CD14-positive monocyte (primary cell): ENCODE results near the gene MYO1E. TPM values are rescaled to one million over a fixed set of nuclear protein-coding genes. Genes with fewer than 3 reads are reported as not detected.

ENCODE experiments used
- DNase-seq, 3 donors: peaks; one replicate each; pipeline ENCODE4 v3.0.0-alpha.2; 2011 to 2022
- H2AFZ ChIP-seq: 2 replicates; pipeline ENCODE4 v1.6.0; 2012; ENCODE audit warnings: mild to moderate bottlenecking, low read depth, low read length, inconsistent platforms; ENCODE audit not compliant: insufficient read depth, poor library complexity, severe bottlenecking
- H3K27ac ChIP-seq, 2 donors: 1 replicate in 1 of 2; 2 replicates in 1 of 2; pipeline ENCODE4 v1.5.1; 2012 to 2013; ENCODE audit warnings: low read length in 2 of 2, control low read depth in 1 of 2, inconsistent platforms in 1 of 2, low read depth in 1 of 2, mild to moderate bottlenecking in 1 of 2
- H3K27me3 ChIP-seq, 2 donors: one replicate each; pipeline versions ENCODE4 v1.6.0 to v1.6.1; 2011 to 2013; ENCODE audit warnings: low read length in 2 of 2; ENCODE audit not compliant: control insufficient read depth in 2 of 2, insufficient read depth in 2 of 2
- H3K36me3 ChIP-seq, 2 donors: replicated peaks in 1 of 2; 1 replicate in 1 of 2; 2 replicates in 1 of 2; pipeline versions ENCODE4 v1.5.1 to v1.6.1; 2012 to 2013; ENCODE audit warnings: low read length in 2 of 2, control low read depth in 1 of 2, inconsistent platforms in 1 of 2, mild to moderate bottlenecking in 1 of 2; ENCODE audit not compliant: insufficient read depth in 2 of 2, control insufficient read depth in 1 of 2
- H3K4me1 ChIP-seq, 2 donors: 1 replicate in 1 of 2; 2 replicates in 1 of 2; pipeline versions ENCODE4 v1.5.1 to v1.6.1; 2012 to 2013; ENCODE audit warnings: low read length in 2 of 2, control low read depth in 1 of 2, inconsistent platforms in 1 of 2, mild to moderate bottlenecking in 1 of 2, moderate library complexity in 1 of 2; ENCODE audit not compliant: insufficient read depth in 2 of 2, control insufficient read depth in 1 of 2
- H3K4me2 ChIP-seq: replicated peaks from 2 replicates; pipeline ENCODE3; 2012; ENCODE audit warnings: low read length, moderate library complexity, mild to moderate bottlenecking; ENCODE audit not compliant: poor library complexity, severe bottlenecking; ENCODE audit errors: extremely low read depth
- H3K4me3 ChIP-seq, 3 experiments: fragments of 200-600 bp in 1 of 3; sonication (generic) in 1 of 3; replicated peaks in 1 of 3; 1 replicate in 2 of 3; 2 replicates in 1 of 3; pipeline ENCODE4 v1.5.1; 2011 to 2013; ENCODE audit warnings: low read length in 3 of 3, mild to moderate bottlenecking in 3 of 3, control low read depth in 2 of 3, low read depth in 2 of 3, inconsistent platforms in 1 of 3, moderate library complexity in 1 of 3
- H3K79me2 ChIP-seq: 2 replicates; pipeline ENCODE4 v1.6.0; 2012; ENCODE audit warnings: mild to moderate bottlenecking, control low read depth, inconsistent platforms, low read length, moderate library complexity; ENCODE audit not compliant: insufficient read depth
- H3K9ac ChIP-seq: 2 replicates; pipeline ENCODE4 v1.6.0; 2017; ENCODE audit warnings: low read length, mild to moderate bottlenecking; ENCODE audit not compliant: insufficient read depth, poor library complexity, severe bottlenecking
- H3K9me3 ChIP-seq, 2 donors: replicated peaks in 1 of 2; 1 replicate in 1 of 2; 2 replicates in 1 of 2; pipeline versions ENCODE4 v1.5.1 to v1.6.1; 2012 to 2013; ENCODE audit warnings: low read length in 2 of 2, control low read depth in 1 of 2; ENCODE audit not compliant: control insufficient read depth in 1 of 2, insufficient read depth in 1 of 2
- H4K20me1 ChIP-seq: 2 replicates; pipeline ENCODE4 v1.6.0; 2012; ENCODE audit warnings: mild to moderate bottlenecking, low read length, control low read depth, moderate library complexity; ENCODE audit not compliant: insufficient read depth
- H3K27ac Mint-ChIP-seq, 7 donors: one replicate each; pipeline ENCODE4 v1.8.0; 2020; ENCODE audit warnings: mild to moderate bottlenecking in 7 of 7, mixed read lengths in 7 of 7, moderate library complexity in 6 of 7, inconsistent platforms in 2 of 7
- H3K27me3 Mint-ChIP-seq, 3 donors: one replicate each; pipeline ENCODE4 v1.8.0; 2021 to 2022; ENCODE audit warnings: low read depth in 3 of 3, mild to moderate bottlenecking in 3 of 3, mixed read lengths in 3 of 3, moderate library complexity in 3 of 3, inconsistent platforms in 1 of 3
- H3K36me3 Mint-ChIP-seq, 2 donors: one replicate each; pipeline ENCODE4 v1.8.0; 2020; ENCODE audit warnings: mixed read lengths in 2 of 2, inconsistent platforms in 1 of 2, mild to moderate bottlenecking in 1 of 2
- H3K4me1 Mint-ChIP-seq: one replicate; pipeline ENCODE4 v1.8.0; 2020; ENCODE audit warnings: mild to moderate bottlenecking, mixed read lengths
- H3K4me3 Mint-ChIP-seq, 2 donors: one replicate each; pipeline ENCODE4 v1.8.0; 2020; ENCODE audit warnings: mild to moderate bottlenecking in 2 of 2, mixed read lengths in 2 of 2, moderate library complexity in 1 of 2
- H3K9me3 Mint-ChIP-seq, 7 donors: one replicate each; pipeline ENCODE4 v1.8.0; 2020 to 2022; ENCODE audit warnings: mixed read lengths in 7 of 7, mild to moderate bottlenecking in 6 of 7, moderate library complexity in 6 of 7, inconsistent platforms in 2 of 7
- WGBS: methylation state at CpG from one replicate; pipeline ENCODE4 v1.1.5; 2013; ENCODE audit warnings: missing lambda C conversion rate; ENCODE audit not compliant: insufficient coverage; 5-methylcytosine and 5-hydroxymethylcytosine counted together
- intact Hi-C, 2 donors: fragments of 100-400 bp; cut with micrococcal nuclease; formaldehyde crosslinking; loops; one replicate each; pipeline versions ENCODE4 v1.15.0 to v1.15.1; 2023
- polyA plus RNA-seq, 3 donors: library from polyadenylated mRNA; depleted of rRNA in 1 of 3; unstranded in 2 of 3; stranded (reverse) in 1 of 3; fragments of 300-500 nt in 2 of 3; fragments of >200 nt in 1 of 3; fragmentation: Illumina TruSeq in 2 of 3; gene quantifications; 1 replicate in 2 of 3; 2 replicates in 1 of 3; pipeline ENCODE4 v1.2.3, GENCODE V29; 2012 to 2021
- TF ChIP-seq, protein P1 (sequence below): fragments of 200-600 bp; IDR thresholded peaks from one replicate; pipeline ENCODE4 v1.8.0; 2022; ENCODE audit warnings: antibody characterized with exemption, mild to moderate bottlenecking

Gene MYO1E
- polyA plus RNA-seq, 3 donors, result 5.5 to 16.2 (median 6.2) TPM

DNA sequence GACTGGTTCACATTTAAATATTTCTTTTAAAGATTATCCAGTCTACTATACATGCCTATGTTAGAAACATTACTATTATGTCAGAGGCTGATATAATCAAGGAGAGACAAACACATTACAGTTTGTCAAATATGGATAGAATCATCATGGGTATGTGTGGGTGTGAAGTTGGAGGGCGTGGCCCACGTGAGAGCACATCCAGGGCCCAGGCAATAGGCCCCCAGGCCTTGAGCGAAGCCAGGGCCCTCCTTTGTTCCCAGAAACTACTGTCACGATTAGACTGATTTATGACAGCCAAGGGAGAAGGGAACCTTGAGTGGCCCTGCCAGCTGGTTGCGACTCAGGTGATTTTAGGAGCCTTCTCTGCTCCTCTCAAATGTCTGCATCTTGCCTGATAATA is 193.0 kb downstream of the MYO1E start:
- WGBS, result 100% methylated on average over 3 of the region's 5 CpGs

DNA sequence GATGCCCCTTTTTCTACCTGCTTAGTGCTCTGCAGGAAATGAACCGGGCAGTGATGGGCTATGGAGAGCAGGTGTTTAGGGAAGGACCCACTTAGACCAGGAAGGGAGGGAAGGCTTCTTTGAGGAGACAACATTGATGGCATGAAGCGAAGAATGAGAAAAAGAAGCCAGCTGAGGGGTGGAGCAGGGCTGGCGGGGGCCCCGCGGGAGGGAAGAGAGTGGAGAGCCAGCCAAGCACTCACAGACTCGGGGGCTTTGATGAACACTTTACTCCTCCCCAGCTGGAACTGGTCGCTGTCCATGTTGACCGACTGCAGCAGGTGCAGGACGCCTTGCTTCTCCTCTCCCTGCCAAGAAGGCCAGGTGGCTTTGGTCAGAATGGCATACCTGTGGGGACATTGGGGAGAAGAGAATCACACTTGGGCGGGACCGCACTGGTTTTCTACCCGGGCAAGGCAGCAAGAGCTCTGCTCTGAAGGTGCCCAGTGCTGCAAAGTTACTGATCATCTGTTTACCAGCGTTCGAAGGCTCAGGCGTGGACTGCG is 194.4 kb downstream of the MYO1E start:
- TF ChIP-seq, protein P1, sequence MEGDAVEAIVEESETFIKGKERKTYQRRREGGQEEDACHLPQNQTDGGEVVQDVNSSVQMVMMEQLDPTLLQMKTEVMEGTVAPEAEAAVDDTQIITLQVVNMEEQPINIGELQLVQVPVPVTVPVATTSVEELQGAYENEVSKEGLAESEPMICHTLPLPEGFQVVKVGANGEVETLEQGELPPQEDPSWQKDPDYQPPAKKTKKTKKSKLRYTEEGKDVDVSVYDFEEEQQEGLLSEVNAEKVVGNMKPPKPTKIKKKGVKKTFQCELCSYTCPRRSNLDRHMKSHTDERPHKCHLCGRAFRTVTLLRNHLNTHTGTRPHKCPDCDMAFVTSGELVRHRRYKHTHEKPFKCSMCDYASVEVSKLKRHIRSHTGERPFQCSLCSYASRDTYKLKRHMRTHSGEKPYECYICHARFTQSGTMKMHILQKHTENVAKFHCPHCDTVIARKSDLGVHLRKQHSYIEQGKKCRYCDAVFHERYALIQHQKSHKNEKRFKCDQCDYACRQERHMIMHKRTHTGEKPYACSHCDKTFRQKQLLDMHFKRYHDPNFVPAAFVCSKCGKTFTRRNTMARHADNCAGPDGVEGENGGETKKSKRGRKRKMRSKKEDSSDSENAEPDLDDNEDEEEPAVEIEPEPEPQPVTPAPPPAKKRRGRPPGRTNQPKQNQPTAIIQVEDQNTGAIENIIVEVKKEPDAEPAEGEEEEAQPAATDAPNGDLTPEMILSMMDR, result no peak
- Histone ChIP-seq H3K79me2 (no peaks in the 10 kb centered on the region), H3K27ac (peak overlapping the region; percentile 91 to 94), H3K9ac (peak overlapping the region; percentile 59), H3K27me3 (no peaks in the 10 kb centered on the region), H3K4me1 (peaks cover 66 to 70% of the 10 kb centered on the region in 2 donors), H2AFZ (peak overlapping the region; percentile 1), H3K4me3 (peak overlapping the region in 1 of 3 experiments; percentile 45), H3K4me2 (peak overlapping the region; percentile 65), H3K36me3 (peaks cover 0 to 6% of the 10 kb centered on the region in 2 donors), H4K20me1 (no peaks in the 10 kb centered on the region), H3K9me3 (peaks cover 4 to 7% of the 10 kb centered on the region in 2 donors)
- peaks cover 31 to 36% of the 10 kb centered on the region in 2 donors for H3K36me3 Mint-ChIP-seq
- peak overlapping the region; percentile 96 to 100 (median 99) for H3K27ac Mint-ChIP-seq
- H3K4me3 Mint-ChIP-seq, result peak overlapping the region; percentile 45 to 81
- intact Hi-C loops, result loop anchor here in 1 of 2 donors (5.0 to 10.0 kb wide), 4 partner anchors 59 to 347 kb away; partner anchors contain the start of gene MYO1E
- H3K4me1 Mint-ChIP-seq, result peaks cover 60% of the 10 kb centered on the region
- WGBS, result 98% methylated on average over 9 of the region's 16 CpGs
- DNase-seq, result no peak
- peaks cover 0 to 11% (median 7%) of the 10 kb centered on the region in 7 donors for H3K9me3 Mint-ChIP-seq
- H3K27me3 Mint-ChIP-seq, result peaks cover 0 to 5% (median 0%) of the 10 kb centered on the region in 3 donors

More for the DNA sequence above, 193.0 kb downstream of the MYO1E start:
- H2AFZ ChIP-seq, result no peak overlapping the region
- H3K27ac Mint-ChIP-seq, result peak overlapping the region in 6 of 7 donors; percentile 32 to 100 (median 99)
- H3K4me1 ChIP-seq, result peaks cover 62 to 63% of the 10 kb centered on the region in 2 donors
- H3K36me3 Mint-ChIP-seq, result peaks cover 24 to 31% of the 10 kb centered on the region in 2 donors
- H3K27me3 Mint-ChIP-seq, result peaks cover 0 to 3% (median 0%) of the 10 kb centered on the region in 3 donors
- no peaks in the 10 kb centered on the region for H3K79me2 ChIP-seq
- H3K27ac ChIP-seq, result peak overlapping the region; percentile 22 to 94
- TF ChIP-seq, protein P1, result no peak
- H3K4me3 Mint-ChIP-seq, result no peak overlapping the region
- intact Hi-C loops, result loop anchor here in 1 of 2 donors (5.0 to 10.0 kb wide), 4 partner anchors 58 to 345 kb away; partner anchors contain the start of gene MYO1E
- H3K36me3 ChIP-seq, result no peaks in the 10 kb centered on the region
- no peaks in the 10 kb centered on the region for H4K20me1 ChIP-seq
- no peak overlapping the region for H3K4me2 ChIP-seq
- no peak overlapping the region for H3K4me3 ChIP-seq
- H3K4me1 Mint-ChIP-seq, result peaks cover 57% of the 10 kb centered on the region
- no peaks in the 10 kb centered on the region for H3K27me3 ChIP-seq
- H3K9me3 ChIP-seq, result peaks cover 4 to 7% of the 10 kb centered on the region in 2 donors
- H3K9ac ChIP-seq, result no peak overlapping the region
- DNase-seq, result no peak
- peaks cover 0 to 13% (median 8%) of the 10 kb centered on the region in 7 donors for H3K9me3 Mint-ChIP-seq
